ENCODE measurements around the gene LUZP1.

- TF ChIP-seq CTCF (IDR thresholded peaks at IDR 0.05) (no peak), POLR2A (IDR thresholded peaks at IDR 0.05) (no peak)
Measured at GRCh38 chr1:23177031-23177430, 8.4 kb upstream of the LUZP1 start.
